WTC11 (cell line): ENCODE data around the gene ACOT9. TPM values are rescaled to one million over a fixed set of nuclear protein-coding genes. Genes with fewer than 3 reads are reported as not detected.

Experiments used
- ATAC-seq: fragments of 200-7000 bp; cut with Tn5 transposase; 2 replicates; pipeline ENCODE4 v1.10.0; 2021; ENCODE audit warnings: mild to moderate bottlenecking, moderate library complexity
- CTCF ChIA-PET: fragments of 300-600 bp; sonication (Branson Sonifier 250); formaldehyde crosslinking; loops from one replicate; lab custom pipeline; 2021; ENCODE audit warnings: antibody characterized with exemption; lab: Charles Lee
- POLR2A ChIA-PET: fragments of 350-600 bp; sonication (Branson Sonifier 250); formaldehyde crosslinking; loops from one replicate; lab custom pipeline; 2021; ENCODE audit warnings: antibody characterized with exemption; lab: Charles Lee
- DNase-seq: peaks from one replicate; pipeline ENCODE4 v3.0.0; 2021; ENCODE audit warnings: low spot score
- H3K27ac Mint-ChIP-seq: 2 replicates; pipeline ENCODE4 v1.8.0; 2021; ENCODE audit warnings: mixed read lengths
- H3K27me3 Mint-ChIP-seq: 2 replicates; pipeline ENCODE4 v1.8.0; 2021; ENCODE audit warnings: low read depth, mild to moderate bottlenecking, moderate library complexity, mixed read lengths
- H3K36me3 Mint-ChIP-seq: 2 replicates; pipeline ENCODE4 v1.8.0; 2021; ENCODE audit warnings: mixed read lengths
- H3K4me1 Mint-ChIP-seq: 2 replicates; pipeline ENCODE4 v1.8.0; 2022; ENCODE audit warnings: mixed read lengths
- H3K4me3 Mint-ChIP-seq: 2 replicates; pipeline ENCODE4 v1.8.0; 2021; ENCODE audit warnings: mild to moderate bottlenecking, moderate library complexity, mixed read lengths
- H3K9me3 Mint-ChIP-seq: 2 replicates; pipeline ENCODE4 v1.8.0; 2021; ENCODE audit warnings: mixed read lengths
- AFF4 ChIP-seq: sonication (generic); formaldehyde crosslinking; IDR thresholded peaks from 2 replicates; pipeline ENCODE4 v1.8.1; 2023; ENCODE audit warnings: mild to moderate bottlenecking, missing genetic modification reagents, borderline replicate concordance
- ELF4 ChIP-seq: sonication (generic); formaldehyde crosslinking; IDR thresholded peaks from 2 replicates; pipeline ENCODE4 v1.8.1; 2022; ENCODE audit warnings: low read depth, mild to moderate bottlenecking, moderate library complexity, missing genetic modification reagents
- ETV6 ChIP-seq: sonication (generic); formaldehyde crosslinking; IDR thresholded peaks from 2 replicates; pipeline ENCODE4 v1.8.1; 2022; ENCODE audit warnings: mild to moderate bottlenecking, missing genetic modification reagents
- HMGA2 ChIP-seq: fragments of 250-450 bp; sonication (Bioruptor Pico); IDR thresholded peaks from 2 replicates; pipeline ENCODE4 v1.4.0; 2021; ENCODE audit warnings: mild to moderate bottlenecking, moderate library complexity
- KAT7 ChIP-seq: sonication (generic); formaldehyde crosslinking; IDR thresholded peaks from 2 replicates; pipeline ENCODE4 v1.8.1; 2023; ENCODE audit warnings: missing genetic modification reagents, mild to moderate bottlenecking, borderline replicate concordance
- RORB ChIP-seq: fragments of 250-450 bp; sonication (Bioruptor Pico); IDR thresholded peaks from 2 replicates; pipeline ENCODE4 v1.9.0; 2021; ENCODE audit warnings: mild to moderate bottlenecking
- SMAD4 ChIP-seq: sonication (generic); formaldehyde crosslinking; IDR thresholded peaks from 2 replicates; pipeline ENCODE4 v1.8.0; 2022; ENCODE audit warnings: mild to moderate bottlenecking, missing genetic modification reagents
- SOX15 ChIP-seq: fragments of 250-450 bp; sonication (Bioruptor Pico); IDR thresholded peaks from 2 replicates; pipeline ENCODE4 v1.9.0; 2021; ENCODE audit warnings: mild to moderate bottlenecking
- ZBTB21 ChIP-seq: sonication (generic); formaldehyde crosslinking; IDR thresholded peaks from 2 replicates; pipeline ENCODE4 v1.8.1; 2023; ENCODE audit warnings: mild to moderate bottlenecking, missing genetic modification reagents, borderline replicate concordance
- ZNF121 ChIP-seq: sonication (generic); formaldehyde crosslinking; IDR thresholded peaks from 2 replicates; pipeline ENCODE4 v1.8.0; 2023; ENCODE audit warnings: missing genetic modification reagents
- ZNF138 ChIP-seq: sonication (generic); formaldehyde crosslinking; conservative IDR thresholded peaks from 2 replicates; pipeline ENCODE4 v1.8.1; 2022; ENCODE audit warnings: mild to moderate bottlenecking, moderate library complexity, missing genetic modification reagents
- ZNF219 ChIP-seq: sonication (generic); formaldehyde crosslinking; IDR thresholded peaks from 2 replicates; pipeline ENCODE4 v1.8.0; 2023; ENCODE audit warnings: missing genetic modification reagents, mild to moderate bottlenecking, borderline replicate concordance
- ZNF416 ChIP-seq: fragments of 250-450 bp; sonication (Bioruptor Pico); IDR thresholded peaks from 2 replicates; pipeline ENCODE4 v1.9.0; 2021; ENCODE audit warnings: mild to moderate bottlenecking, inconsistent platforms
- total RNA-seq: library from RNA; stranded (reverse); gene quantifications from 3 replicates; pipeline ENCODE4 v1.2.3, GENCODE V29; 2021
- TF ChIP-seq, protein P1 (sequence below): sonication (generic); formaldehyde crosslinking; IDR thresholded peaks from 2 replicates; pipeline ENCODE4 v1.8.0; 2023; ENCODE audit warnings: missing genetic modification reagents, mild to moderate bottlenecking, borderline replicate concordance
- TF ChIP-seq, protein P2 (sequence below): fragments of 250-450 bp; sonication (Bioruptor Pico); IDR thresholded peaks from 2 replicates; pipeline ENCODE4 v1.9.0; 2021; ENCODE audit warnings: moderate library complexity, mild to moderate bottlenecking, inconsistent platforms, borderline replicate concordance
- TF ChIP-seq, protein P3 (sequence below): sonication (generic); formaldehyde crosslinking; IDR thresholded peaks from 2 replicates; pipeline ENCODE4 v1.8.0; 2023; ENCODE audit warnings: missing genetic modification reagents
- TF ChIP-seq, protein P4 (sequence below): sonication (generic); formaldehyde crosslinking; IDR thresholded peaks from 2 replicates; pipeline ENCODE4 v1.8.0; 2023; ENCODE audit warnings: mild to moderate bottlenecking, missing genetic modification reagents

The ACOT9 gene
- total RNA-seq, 1 experiment from 2014 or later: 29.3 TPM

DNA sequence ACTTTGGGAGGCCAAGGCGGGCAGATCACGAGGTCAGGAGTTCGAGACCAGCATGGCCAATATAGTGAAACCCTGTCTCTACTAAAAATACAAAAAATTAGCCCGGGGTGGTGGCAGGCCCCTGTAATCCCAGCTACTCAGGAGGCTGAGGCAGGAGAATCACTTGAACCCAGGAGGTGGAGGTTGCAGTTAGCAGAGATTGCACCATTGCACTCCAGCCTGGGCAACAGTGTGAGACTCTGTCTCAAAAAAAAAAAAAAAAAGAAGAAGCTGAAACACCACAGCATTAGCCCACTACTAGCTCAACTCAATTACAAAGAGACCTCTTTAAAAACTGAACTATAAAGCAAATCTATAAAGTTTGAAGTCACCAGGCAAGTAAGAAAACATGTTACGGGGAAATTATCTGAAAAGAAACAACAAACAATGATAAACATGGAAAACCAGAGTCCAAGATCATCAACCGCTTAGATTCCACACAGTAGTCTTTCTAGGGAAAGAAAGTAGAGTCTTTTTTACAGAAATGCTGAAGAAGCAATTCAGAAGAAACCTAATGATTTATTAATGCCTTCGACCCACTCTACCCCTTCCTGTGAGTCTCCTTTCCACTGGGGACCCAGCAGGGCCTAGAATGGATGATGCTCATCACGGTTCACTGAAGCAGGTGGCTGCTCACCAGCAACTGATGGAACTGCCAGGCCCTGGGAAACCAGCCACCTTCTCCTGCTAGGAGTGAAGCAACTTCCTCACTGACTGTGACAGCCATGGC is 46.5 kb upstream of the ACOT9 start:
- H3K4me3 Mint-ChIP-seq: no peak overlapping the region
- ChIA-PET POLR2A (no interaction called here), CTCF (interaction anchor here (0.6 kb wide), 1 partner anchor 24 kb away, joined by 3 read pairs; no protein-coding TSS in a partner anchor)
- DNase-seq (no peak), ATAC-seq (no peak)
- no peaks in the 10 kb centered on the region for H3K9me3 Mint-ChIP-seq
- TF ChIP-seq KAT7 (no peak), ZBTB21 (CRISPR knock-in tag) (no peak), SOX15 (no peak)
- TF ChIP-seq, protein P1, sequence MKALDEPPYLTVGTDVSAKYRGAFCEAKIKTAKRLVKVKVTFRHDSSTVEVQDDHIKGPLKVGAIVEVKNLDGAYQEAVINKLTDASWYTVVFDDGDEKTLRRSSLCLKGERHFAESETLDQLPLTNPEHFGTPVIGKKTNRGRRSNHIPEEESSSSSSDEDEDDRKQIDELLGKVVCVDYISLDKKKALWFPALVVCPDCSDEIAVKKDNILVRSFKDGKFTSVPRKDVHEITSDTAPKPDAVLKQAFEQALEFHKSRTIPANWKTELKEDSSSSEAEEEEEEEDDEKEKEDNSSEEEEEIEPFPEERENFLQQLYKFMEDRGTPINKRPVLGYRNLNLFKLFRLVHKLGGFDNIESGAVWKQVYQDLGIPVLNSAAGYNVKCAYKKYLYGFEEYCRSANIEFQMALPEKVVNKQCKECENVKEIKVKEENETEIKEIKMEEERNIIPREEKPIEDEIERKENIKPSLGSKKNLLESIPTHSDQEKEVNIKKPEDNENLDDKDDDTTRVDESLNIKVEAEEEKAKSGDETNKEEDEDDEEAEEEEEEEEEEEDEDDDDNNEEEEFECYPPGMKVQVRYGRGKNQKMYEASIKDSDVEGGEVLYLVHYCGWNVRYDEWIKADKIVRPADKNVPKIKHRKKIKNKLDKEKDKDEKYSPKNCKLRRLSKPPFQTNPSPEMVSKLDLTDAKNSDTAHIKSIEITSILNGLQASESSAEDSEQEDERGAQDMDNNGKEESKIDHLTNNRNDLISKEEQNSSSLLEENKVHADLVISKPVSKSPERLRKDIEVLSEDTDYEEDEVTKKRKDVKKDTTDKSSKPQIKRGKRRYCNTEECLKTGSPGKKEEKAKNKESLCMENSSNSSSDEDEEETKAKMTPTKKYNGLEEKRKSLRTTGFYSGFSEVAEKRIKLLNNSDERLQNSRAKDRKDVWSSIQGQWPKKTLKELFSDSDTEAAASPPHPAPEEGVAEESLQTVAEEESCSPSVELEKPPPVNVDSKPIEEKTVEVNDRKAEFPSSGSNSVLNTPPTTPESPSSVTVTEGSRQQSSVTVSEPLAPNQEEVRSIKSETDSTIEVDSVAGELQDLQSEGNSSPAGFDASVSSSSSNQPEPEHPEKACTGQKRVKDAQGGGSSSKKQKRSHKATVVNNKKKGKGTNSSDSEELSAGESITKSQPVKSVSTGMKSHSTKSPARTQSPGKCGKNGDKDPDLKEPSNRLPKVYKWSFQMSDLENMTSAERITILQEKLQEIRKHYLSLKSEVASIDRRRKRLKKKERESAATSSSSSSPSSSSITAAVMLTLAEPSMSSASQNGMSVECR: no peak
- TF ChIP-seq, protein P2, sequence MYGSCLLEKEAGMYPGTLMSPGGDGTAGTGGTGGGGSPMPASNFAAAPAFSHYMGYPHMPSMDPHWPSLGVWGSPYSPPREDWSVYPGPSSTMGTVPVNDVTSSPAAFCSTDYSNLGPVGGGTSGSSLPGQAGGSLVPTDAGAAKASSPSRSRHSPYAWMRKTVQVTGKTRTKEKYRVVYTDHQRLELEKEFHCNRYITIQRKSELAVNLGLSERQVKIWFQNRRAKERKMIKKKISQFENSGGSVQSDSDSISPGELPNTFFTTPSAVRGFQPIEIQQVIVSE (CRISPR knock-in tag): no peak
- H3K4me1 Mint-ChIP-seq: peaks cover 13% of the 10 kb centered on the region
- no peak overlapping the region for H3K27ac Mint-ChIP-seq
- peaks cover 16% of the 10 kb centered on the region for H3K36me3 Mint-ChIP-seq
- H3K27me3 Mint-ChIP-seq: no peaks in the 10 kb centered on the region

DNA sequence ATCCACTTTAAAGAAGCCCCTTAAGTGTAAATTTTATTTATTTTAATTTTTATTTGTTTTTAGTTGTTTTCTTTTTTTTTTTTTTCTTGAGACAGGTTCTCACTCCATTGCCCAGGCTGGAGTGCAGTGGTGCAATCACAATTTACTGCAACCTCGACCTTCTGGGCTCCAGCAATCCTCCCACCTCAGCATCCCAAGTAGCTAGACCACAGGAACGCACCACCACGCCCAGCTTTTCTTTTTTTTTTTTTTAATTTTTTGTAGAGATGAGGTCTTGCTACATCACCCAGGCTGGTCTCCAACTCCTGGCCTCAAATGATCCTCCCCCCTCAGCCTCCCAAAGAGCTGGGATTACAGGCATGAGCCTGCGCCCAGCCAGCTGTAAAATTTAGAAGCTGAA is 45.9 kb upstream of the ACOT9 start:
- no peak for ATAC-seq
- Mint-ChIP-seq H3K9me3 (no peaks in the 10 kb centered on the region), H3K27me3 (no peaks in the 10 kb centered on the region; the same call in 1 of the 2 replicates), H3K27ac (no peak overlapping the region), H3K4me1 (peaks cover 19% of the 10 kb centered on the region), H3K4me3 (no peak overlapping the region), H3K36me3 (peaks cover 22% of the 10 kb centered on the region)
- no peak for DNase-seq
- ChIA-PET CTCF (no interaction called here), POLR2A (no interaction called here)
- TF ChIP-seq ZNF138 (CRISPR knock-in tag) (no peak), AFF4 (no peak), SMAD4 (no peak), ZNF219 (CRISPR knock-in tag) (no peak), ETV6 (CRISPR knock-in tag) (no peak), RORB (CRISPR knock-in tag) (no peak), ZNF121 (no peak), HMGA2 (CRISPR knock-in tag) (no peak), ELF4 (CRISPR knock-in tag) (no peak), ZNF416 (CRISPR knock-in tag) (no peak)
- TF ChIP-seq, protein P3, sequence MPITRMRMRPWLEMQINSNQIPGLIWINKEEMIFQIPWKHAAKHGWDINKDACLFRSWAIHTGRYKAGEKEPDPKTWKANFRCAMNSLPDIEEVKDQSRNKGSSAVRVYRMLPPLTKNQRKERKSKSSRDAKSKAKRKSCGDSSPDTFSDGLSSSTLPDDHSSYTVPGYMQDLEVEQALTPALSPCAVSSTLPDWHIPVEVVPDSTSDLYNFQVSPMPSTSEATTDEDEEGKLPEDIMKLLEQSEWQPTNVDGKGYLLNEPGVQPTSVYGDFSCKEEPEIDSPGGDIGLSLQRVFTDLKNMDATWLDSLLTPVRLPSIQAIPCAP (CRISPR knock-in tag): no peak
- TF ChIP-seq, protein P1: no peak
- TF ChIP-seq, protein P4, sequence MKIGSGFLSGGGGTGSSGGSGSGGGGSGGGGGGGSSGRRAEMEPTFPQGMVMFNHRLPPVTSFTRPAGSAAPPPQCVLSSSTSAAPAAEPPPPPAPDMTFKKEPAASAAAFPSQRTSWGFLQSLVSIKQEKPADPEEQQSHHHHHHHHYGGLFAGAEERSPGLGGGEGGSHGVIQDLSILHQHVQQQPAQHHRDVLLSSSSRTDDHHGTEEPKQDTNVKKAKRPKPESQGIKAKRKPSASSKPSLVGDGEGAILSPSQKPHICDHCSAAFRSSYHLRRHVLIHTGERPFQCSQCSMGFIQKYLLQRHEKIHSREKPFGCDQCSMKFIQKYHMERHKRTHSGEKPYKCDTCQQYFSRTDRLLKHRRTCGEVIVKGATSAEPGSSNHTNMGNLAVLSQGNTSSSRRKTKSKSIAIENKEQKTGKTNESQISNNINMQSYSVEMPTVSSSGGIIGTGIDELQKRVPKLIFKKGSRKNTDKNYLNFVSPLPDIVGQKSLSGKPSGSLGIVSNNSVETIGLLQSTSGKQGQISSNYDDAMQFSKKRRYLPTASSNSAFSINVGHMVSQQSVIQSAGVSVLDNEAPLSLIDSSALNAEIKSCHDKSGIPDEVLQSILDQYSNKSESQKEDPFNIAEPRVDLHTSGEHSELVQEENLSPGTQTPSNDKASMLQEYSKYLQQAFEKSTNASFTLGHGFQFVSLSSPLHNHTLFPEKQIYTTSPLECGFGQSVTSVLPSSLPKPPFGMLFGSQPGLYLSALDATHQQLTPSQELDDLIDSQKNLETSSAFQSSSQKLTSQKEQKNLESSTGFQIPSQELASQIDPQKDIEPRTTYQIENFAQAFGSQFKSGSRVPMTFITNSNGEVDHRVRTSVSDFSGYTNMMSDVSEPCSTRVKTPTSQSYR (CRISPR knock-in tag): no peak
